Gastroesophageal sphincter (tissue), 3 donors: Measurements from ENCODE around the gene CACNA1I.

Experiments
- EP300 ChIP-seq: sonication (generic); formaldehyde crosslinking; IDR thresholded peaks from one replicate; pipeline ENCODE4 v1.6.1; 2017; ENCODE audit warnings: antibody characterized with exemption, mild to moderate bottlenecking
- POLR2A ChIP-seq, 2 donors: fragments of 450-650 bp; IDR thresholded peaks; one replicate each; pipeline ENCODE4 v1.6.1; 2017; ENCODE audit warnings: antibody characterized with exemption in 2 of 2, mild to moderate bottlenecking in 2 of 2, moderate library complexity in 1 of 2
- POLR2AphosphoS5 ChIP-seq: sonication (generic); formaldehyde crosslinking; IDR thresholded peaks from one replicate; pipeline ENCODE4 v1.6.1; 2017; ENCODE audit warnings: antibody characterized with exemption
- TF ChIP-seq, protein P1 (sequence below), 4 experiments: fragments of 200-600 bp in 2 of 4; fragments of 450-650 bp in 2 of 4; sonication (generic) in 1 of 4; IDR thresholded peaks; one replicate each; pipeline ENCODE4 v1.5.1; 2017 to 2019; ENCODE audit warnings: antibody characterized with exemption in 4 of 4, mild to moderate bottlenecking in 2 of 4, moderate library complexity in 2 of 4

DNA sequence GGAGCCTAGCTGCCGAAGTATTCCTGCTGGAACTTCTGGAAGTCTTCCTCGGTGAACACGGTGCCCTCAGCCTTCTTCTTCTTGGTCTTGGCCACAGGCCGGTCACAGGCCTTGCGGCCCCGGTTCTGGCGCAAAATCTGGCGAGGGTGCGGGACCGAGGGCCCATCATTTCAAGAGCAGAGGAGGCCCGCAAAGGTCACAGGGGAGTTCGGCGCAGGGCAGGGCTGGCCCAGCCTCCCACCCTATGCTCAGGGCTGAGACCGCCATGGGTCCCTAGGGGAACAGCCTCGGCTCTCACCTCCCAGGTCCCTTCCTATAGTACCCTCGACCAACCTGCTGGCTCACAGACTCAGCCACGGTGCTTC lies 41.1 kb upstream of the CACNA1I start:
- TF ChIP-seq EP300 (no peak), POLR2AphosphoS5 (no peak), POLR2A (IDR thresholded peaks at IDR 0.05) (no peak)
- TF ChIP-seq, protein P1, sequence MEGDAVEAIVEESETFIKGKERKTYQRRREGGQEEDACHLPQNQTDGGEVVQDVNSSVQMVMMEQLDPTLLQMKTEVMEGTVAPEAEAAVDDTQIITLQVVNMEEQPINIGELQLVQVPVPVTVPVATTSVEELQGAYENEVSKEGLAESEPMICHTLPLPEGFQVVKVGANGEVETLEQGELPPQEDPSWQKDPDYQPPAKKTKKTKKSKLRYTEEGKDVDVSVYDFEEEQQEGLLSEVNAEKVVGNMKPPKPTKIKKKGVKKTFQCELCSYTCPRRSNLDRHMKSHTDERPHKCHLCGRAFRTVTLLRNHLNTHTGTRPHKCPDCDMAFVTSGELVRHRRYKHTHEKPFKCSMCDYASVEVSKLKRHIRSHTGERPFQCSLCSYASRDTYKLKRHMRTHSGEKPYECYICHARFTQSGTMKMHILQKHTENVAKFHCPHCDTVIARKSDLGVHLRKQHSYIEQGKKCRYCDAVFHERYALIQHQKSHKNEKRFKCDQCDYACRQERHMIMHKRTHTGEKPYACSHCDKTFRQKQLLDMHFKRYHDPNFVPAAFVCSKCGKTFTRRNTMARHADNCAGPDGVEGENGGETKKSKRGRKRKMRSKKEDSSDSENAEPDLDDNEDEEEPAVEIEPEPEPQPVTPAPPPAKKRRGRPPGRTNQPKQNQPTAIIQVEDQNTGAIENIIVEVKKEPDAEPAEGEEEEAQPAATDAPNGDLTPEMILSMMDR (IDR thresholded peaks at IDR 0.05), result peak in 1 of 4 experiments; percentile 30
